ENCODE data around the gene GBGT1. TPM values are rescaled to one million over a fixed set of nuclear protein-coding genes. Genes with fewer than 3 reads are reported as not detected.
A peak's percentile ranks its signal among the peaks of the same experiment; 100 is the strongest.

GBGT1 gene
- total RNA-seq, 1 donor from 2014 or later: 13.4 TPM

GRCh38 chr9:133124907-133125275 is 38.8 kb downstream of the GBGT1 start:
- Histone ChIP-seq H3K27ac (no peak overlapping the region), H3K27me3 (no peaks in the 10 kb centered on the region), H3K36me3 (no peaks in the 10 kb centered on the region), H3K4me3 (no peak overlapping the region), H3K9me3 (no peaks in the 10 kb centered on the region), H3K4me1 (peaks cover 9 to 31% of the 10 kb centered on the region in 2 donors)
- intact Hi-C loops (cut with DNase I): no loop called here
- DNase-seq (ENCODE audit: low spot score in 2 of 2): no peak
- TF ChIP-seq, protein P1, sequence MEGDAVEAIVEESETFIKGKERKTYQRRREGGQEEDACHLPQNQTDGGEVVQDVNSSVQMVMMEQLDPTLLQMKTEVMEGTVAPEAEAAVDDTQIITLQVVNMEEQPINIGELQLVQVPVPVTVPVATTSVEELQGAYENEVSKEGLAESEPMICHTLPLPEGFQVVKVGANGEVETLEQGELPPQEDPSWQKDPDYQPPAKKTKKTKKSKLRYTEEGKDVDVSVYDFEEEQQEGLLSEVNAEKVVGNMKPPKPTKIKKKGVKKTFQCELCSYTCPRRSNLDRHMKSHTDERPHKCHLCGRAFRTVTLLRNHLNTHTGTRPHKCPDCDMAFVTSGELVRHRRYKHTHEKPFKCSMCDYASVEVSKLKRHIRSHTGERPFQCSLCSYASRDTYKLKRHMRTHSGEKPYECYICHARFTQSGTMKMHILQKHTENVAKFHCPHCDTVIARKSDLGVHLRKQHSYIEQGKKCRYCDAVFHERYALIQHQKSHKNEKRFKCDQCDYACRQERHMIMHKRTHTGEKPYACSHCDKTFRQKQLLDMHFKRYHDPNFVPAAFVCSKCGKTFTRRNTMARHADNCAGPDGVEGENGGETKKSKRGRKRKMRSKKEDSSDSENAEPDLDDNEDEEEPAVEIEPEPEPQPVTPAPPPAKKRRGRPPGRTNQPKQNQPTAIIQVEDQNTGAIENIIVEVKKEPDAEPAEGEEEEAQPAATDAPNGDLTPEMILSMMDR (IDR thresholded peaks at IDR 0.05): no peak

- Histone ChIP-seq H3K27ac (no peak overlapping the region), H3K4me1 (peaks cover 9 to 37% of the 10 kb centered on the region in 2 donors)
- intact Hi-C loops (cut with DNase I): no loop called here
These were observed 39.4 kb downstream of the GBGT1 start for GRCh38 chr9:133124123-133124906.

DNA sequence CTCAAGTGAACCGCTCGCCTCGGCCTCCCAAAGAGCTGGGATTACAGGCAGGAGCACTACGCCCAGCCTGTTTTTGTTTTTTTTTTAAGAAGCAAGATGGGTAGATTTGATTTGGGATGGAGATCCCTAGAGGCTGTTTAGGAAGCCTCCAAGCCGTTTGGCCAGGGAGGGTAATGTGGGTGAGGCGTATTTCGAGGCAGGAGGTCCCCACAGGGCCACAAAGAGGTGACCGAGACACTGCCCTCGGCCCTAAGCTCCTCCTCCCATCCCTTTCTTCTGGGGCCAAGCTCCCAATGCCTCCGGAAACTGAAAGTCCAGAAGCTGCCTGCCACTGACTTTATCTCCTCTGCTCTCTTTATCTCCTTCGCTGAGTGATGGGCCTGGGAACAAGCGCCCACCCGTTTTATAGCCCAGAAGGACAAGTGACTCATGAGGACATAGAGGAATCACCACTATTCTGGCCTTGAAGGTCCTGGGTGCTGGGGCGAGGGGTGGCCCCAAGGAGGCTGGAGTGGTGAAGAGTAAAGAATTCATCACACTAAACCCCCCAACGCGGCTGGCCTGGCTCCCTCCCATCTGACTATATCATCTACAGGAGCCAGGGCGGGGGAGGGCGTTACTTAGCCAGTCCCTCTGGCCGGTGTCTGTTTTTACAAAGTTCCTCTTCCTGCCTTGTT is 40.6 kb downstream of the GBGT1 start:
- no peak for DNase-seq (ENCODE audit: low spot score in 2 of 2)
- no peaks in the 10 kb centered on the region for H3K9me3 ChIP-seq
- TF ChIP-seq, protein P1 (IDR thresholded peaks at IDR 0.05): no peak

More at GRCh38 chr9:133124123-133124906, 39.4 kb downstream of the GBGT1 start:
- no peak for DNase-seq (ENCODE audit: low spot score in 2 of 2)
- no peaks in the 10 kb centered on the region for H3K9me3 ChIP-seq
- no peaks in the 10 kb centered on the region for H3K36me3 ChIP-seq
- no peaks in the 10 kb centered on the region for H3K27me3 ChIP-seq
- TF ChIP-seq, protein P1 (IDR thresholded peaks at IDR 0.05): no peak
- H3K4me3 ChIP-seq: no peak overlapping the region

DNA sequence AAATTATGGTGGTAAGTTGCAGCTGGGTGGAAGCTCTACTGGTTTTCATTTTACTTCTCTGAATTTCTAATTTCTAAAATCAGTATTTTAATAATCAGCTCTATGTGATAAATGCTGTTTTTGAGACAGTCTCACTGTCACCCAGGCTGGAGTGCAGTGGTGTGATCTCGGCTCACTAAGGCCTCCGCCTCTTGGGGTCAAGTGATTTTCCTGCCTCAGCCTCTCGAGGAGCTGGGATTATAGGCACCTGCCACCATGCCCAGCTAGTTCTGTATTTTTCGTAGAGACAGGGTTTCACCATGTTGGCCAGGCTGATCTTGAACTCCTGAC is 41.1 kb downstream of the GBGT1 start:
- peaks cover 12 to 39% of the 10 kb centered on the region in 2 donors for H3K4me1 ChIP-seq
- no peaks in the 10 kb centered on the region for H3K9me3 ChIP-seq
- no peaks in the 10 kb centered on the region for H3K36me3 ChIP-seq
- TF ChIP-seq, protein P1 (IDR thresholded peaks at IDR 0.05): no peak
- no peak overlapping the region for H3K4me3 ChIP-seq
- intact Hi-C loops (cut with DNase I): no loop called here
- no peaks in the 10 kb centered on the region for H3K27me3 ChIP-seq
- H3K27ac ChIP-seq: peak overlapping the region; percentile 86 to 87
- no peak for DNase-seq (ENCODE audit: low spot score in 2 of 2)

More for the DNA sequence above, 40.6 kb downstream of the GBGT1 start:
- Histone ChIP-seq H3K27me3 (no peaks in the 10 kb centered on the region), H3K36me3 (no peaks in the 10 kb centered on the region), H3K27ac (peak overlapping the region; percentile 86 to 87), H3K4me1 (peaks cover 12 to 42% of the 10 kb centered on the region in 2 donors), H3K4me3 (no peak overlapping the region)
- intact Hi-C loops (cut with DNase I): no loop called here

- H3K4me1 ChIP-seq: peaks cover 11 to 35% of the 10 kb centered on the region in 2 donors
- TF ChIP-seq, protein P1 (IDR thresholded peaks at IDR 0.05): no peak
- peak overlapping the region; percentile 86 to 87 for H3K27ac ChIP-seq
- DNase-seq (ENCODE audit: low spot score in 2 of 2): no peak
- intact Hi-C loops (cut with DNase I): loop anchor here (1.0 to 2.0 kb wide), 2 partner anchors 19 to 27 kb away; no protein-coding TSS in a partner anchor
- H3K36me3 ChIP-seq: no peaks in the 10 kb centered on the region
- H3K9me3 ChIP-seq: no peaks in the 10 kb centered on the region
- H3K27me3 ChIP-seq: no peaks in the 10 kb centered on the region
- H3K4me3 ChIP-seq: no peak overlapping the region
These were observed 41.7 kb downstream of the GBGT1 start for GRCh38 chr9:133121915-133122550.

All from ascending aorta (tissue), 2 donors.